ENCODE data around the gene NFS1. TPM values are rescaled to one million over a fixed set of nuclear protein-coding genes. Genes with fewer than 3 reads are reported as not detected.

NFS1 gene
- total and polyA plus RNA-seq, 2 of the 8 experiments (the other 6 are each of a cell fraction or from before 2014, with no cell fraction given), result 26.1 to 38.8 TPM

DNA sequence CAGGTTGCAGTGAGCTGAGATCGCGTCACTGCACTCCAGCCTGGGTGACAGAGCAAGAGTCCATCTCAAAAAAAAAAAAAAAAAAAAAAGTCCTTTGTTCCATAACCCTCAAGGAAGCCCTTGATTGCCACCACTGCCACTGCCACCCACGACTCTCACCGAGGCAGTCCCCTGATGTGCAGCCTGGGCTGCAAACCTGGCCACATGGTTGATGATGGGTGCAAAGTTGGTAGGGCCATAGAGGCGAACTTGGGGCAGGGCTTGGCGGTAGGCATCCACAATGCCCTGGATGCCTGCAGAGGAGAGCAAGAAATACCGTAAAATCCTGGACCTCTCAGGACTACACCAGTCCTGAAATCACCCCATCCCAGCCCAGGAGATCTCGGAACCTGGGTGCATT, 72.0 kb downstream of the NFS1 start:
- H4K91ac ChIP-seq (replicated peaks; ENCODE audit: insufficient read length, low read length), result no peak overlapping the region
- no peak overlapping the region for H3K23ac ChIP-seq (ENCODE audit: insufficient read length)
- no peak overlapping the region for H3K4ac ChIP-seq (replicated peaks; ENCODE audit: insufficient read length, low read depth, low read length)
- H3K4me1 ChIP-seq (replicated peaks in 1 of 4; ENCODE audit: control insufficient read depth in 3 of 4, insufficient read depth in 4 of 4, low read length in 3 of 4), result no peaks in the 10 kb centered on the region
- no peak overlapping the region for H2BK12ac ChIP-seq (ENCODE audit: low read depth, low read length)
- H2BK5ac ChIP-seq (ENCODE audit: low read depth, low read length), result no peak overlapping the region
- no peak overlapping the region for H3K27ac ChIP-seq (ENCODE audit: low read depth, low read length)
- no peak overlapping the region for H3K4me3 ChIP-seq (ENCODE audit: extremely low read depth in 1 of 4, insufficient read depth in 2 of 4, low read depth in 3 of 4, low read length in 4 of 4)
- H3K36me3 ChIP-seq (ENCODE audit: control insufficient read depth in 2 of 4, insufficient read depth in 4 of 4, low read length in 3 of 4), result peaks cover 24 to 68% (median 46%) of the 10 kb centered on the region in 4 experiments
- no peak overlapping the region for H2AFZ ChIP-seq (ENCODE audit: low read length)
- no peak overlapping the region for H2BK15ac ChIP-seq (ENCODE audit: low read length)
- no peak overlapping the region for H4K5ac ChIP-seq (ENCODE audit: insufficient read length, low read depth, low read length)
- H4K8ac ChIP-seq (ENCODE audit: extremely low read depth, insufficient read depth, low read length), result no peak overlapping the region
- no peaks in the 10 kb centered on the region for H3K23me2 ChIP-seq (ENCODE audit: low read depth, low read length)
- no peaks in the 10 kb centered on the region for H3K27me3 ChIP-seq (replicated peaks in 1 of 4; ENCODE audit: control insufficient read depth in 3 of 4, extremely low read depth in 1 of 4, insufficient read depth in 3 of 4, low read length in 3 of 4)
- FAIRE-seq (no peak), DNase-seq (ENCODE audit: low read depth in 1 of 2, low spot score in 2 of 2) (no peak)
- no peaks in the 10 kb centered on the region for H3K9me3 ChIP-seq (ENCODE audit: insufficient read depth in 2 of 2, low read depth in 1 of 2, low read length in 1 of 2)
- H3K56ac ChIP-seq (replicated peaks; ENCODE audit: insufficient read length, low read depth, low read length), result no peak overlapping the region
- H3K14ac ChIP-seq (ENCODE audit: insufficient read length), result no peak overlapping the region
- H2BK120ac ChIP-seq (replicated peaks; ENCODE audit: low read depth, low read length), result no peak overlapping the region
- no peak for TF ChIP-seq HDAC2 (IDR thresholded peaks at IDR 0.05; ENCODE audit: borderline replicate concordance in 1 of 2, low read depth in 2 of 2, low read length in 2 of 2)
- no peak for TF ChIP-seq CBX8 (IDR thresholded peaks at IDR 0.05; ENCODE audit: borderline replicate concordance, low read depth, low read length)
- TF ChIP-seq BCL11A (IDR thresholded peaks at IDR 0.05; ENCODE audit: low read depth in 2 of 2, low read length in 2 of 2), result no peak
- no peak for TF ChIP-seq SAP30 (IDR thresholded peaks at IDR 0.05; ENCODE audit: insufficient read depth, insufficient replicate concordance, low read length)
- TF ChIP-seq EZH2 (IDR thresholded peaks at IDR 0.05; ENCODE audit: low read depth, low read length, severe bottlenecking), result no peak
- no peak for TF ChIP-seq POLR2AphosphoS5 (IDR thresholded peaks at IDR 0.05; ENCODE audit: low read depth, low read length)
- no peak for TF ChIP-seq TCF12 (IDR thresholded peaks at IDR 0.05; ENCODE audit: low read depth, low read length)
- TF ChIP-seq CBX5 (IDR thresholded peaks at IDR 0.05; ENCODE audit: low read depth, low read length), result no peak
- no peak for TF ChIP-seq POLR2A (IDR thresholded peaks at IDR 0.05; ENCODE audit: control extremely low read depth in 1 of 2, low read depth in 2 of 2, low read length in 2 of 2)
- TF ChIP-seq, protein P1, sequence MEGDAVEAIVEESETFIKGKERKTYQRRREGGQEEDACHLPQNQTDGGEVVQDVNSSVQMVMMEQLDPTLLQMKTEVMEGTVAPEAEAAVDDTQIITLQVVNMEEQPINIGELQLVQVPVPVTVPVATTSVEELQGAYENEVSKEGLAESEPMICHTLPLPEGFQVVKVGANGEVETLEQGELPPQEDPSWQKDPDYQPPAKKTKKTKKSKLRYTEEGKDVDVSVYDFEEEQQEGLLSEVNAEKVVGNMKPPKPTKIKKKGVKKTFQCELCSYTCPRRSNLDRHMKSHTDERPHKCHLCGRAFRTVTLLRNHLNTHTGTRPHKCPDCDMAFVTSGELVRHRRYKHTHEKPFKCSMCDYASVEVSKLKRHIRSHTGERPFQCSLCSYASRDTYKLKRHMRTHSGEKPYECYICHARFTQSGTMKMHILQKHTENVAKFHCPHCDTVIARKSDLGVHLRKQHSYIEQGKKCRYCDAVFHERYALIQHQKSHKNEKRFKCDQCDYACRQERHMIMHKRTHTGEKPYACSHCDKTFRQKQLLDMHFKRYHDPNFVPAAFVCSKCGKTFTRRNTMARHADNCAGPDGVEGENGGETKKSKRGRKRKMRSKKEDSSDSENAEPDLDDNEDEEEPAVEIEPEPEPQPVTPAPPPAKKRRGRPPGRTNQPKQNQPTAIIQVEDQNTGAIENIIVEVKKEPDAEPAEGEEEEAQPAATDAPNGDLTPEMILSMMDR (IDR thresholded peaks at IDR 0.05; ENCODE audit: control extremely low read depth in 1 of 3, insufficient read depth in 1 of 3, low read depth in 1 of 3, low read length in 3 of 3), result no peak
- TF ChIP-seq SP2 (IDR thresholded peaks at IDR 0.05; ENCODE audit: low read length), result no peak
- 88% methylated on average over 6 of the region's 8 CpGs; no CpG with 5 or more reads in 1 of the 2 experiments for WGBS, 2 experiments (ENCODE audit: extremely low coverage in 1 of 2, insufficient coverage in 1 of 2, insufficient read length in 1 of 2, insufficient replicate concordance in 2 of 2, low coverage in 1 of 2, low lambda C conversion rate in 2 of 2, missing lambda C conversion rate in 1 of 2)
- peaks cover 2 to 11% of the 10 kb centered on the region in 2 experiments for H4K20me1 ChIP-seq (replicated peaks in 1 of 2; ENCODE audit: control insufficient read depth in 1 of 2, insufficient read depth in 2 of 2, low read length in 2 of 2)
- H2AK5ac ChIP-seq (ENCODE audit: low read depth, low read length), result no peak overlapping the region
- CTCF ChIA-PET (ENCODE audit: partially characterized antibody), result interaction anchor here (0.6 kb wide), 1 partner anchor 1283 kb away, joined by 3 read pairs; no protein-coding TSS in a partner anchor
- POLR2A ChIA-PET (ENCODE audit: partially characterized antibody), result interaction anchor here (0.7 to 1.3 kb wide), 2 partner anchors 10 to 64 kb away, joined by 3 to 6 read pairs; no protein-coding TSS in a partner anchor
- H3K4me2 ChIP-seq (ENCODE audit: insufficient read depth in 1 of 2, low read depth in 2 of 2, low read length in 2 of 2), result no peak overlapping the region
- H2BK20ac ChIP-seq (ENCODE audit: low read length), result no peak overlapping the region
- H3K79me1 ChIP-seq (ENCODE audit: low read depth, low read length), result peaks cover 2% of the 10 kb centered on the region; the same call in 1 of the 2 replicates
- H3K79me2 ChIP-seq (ENCODE audit: control insufficient read depth in 1 of 2, insufficient read depth in 2 of 2, low read length in 2 of 2), result no peaks in the 10 kb centered on the region
- H3K18ac ChIP-seq (ENCODE audit: extremely low read depth, low read length), result no peak overlapping the region
- H3K9ac ChIP-seq (replicated peaks in 1 of 4; ENCODE audit: extremely low read depth in 1 of 4, low read depth in 3 of 4, low read length in 3 of 4), result no peak overlapping the region
